HepG2 (cell line): ENCODE measurements around the gene FGD2. TPM values are rescaled to one million over a fixed set of nuclear protein-coding genes. Genes with fewer than 3 reads are reported as not detected.
A peak's percentile ranks its signal among the peaks of the same experiment; 100 is the strongest.

ENCODE experiments used
- ARNT2 ChIP-seq: sonication (generic); formaldehyde crosslinking; IDR thresholded peaks from 2 replicates; pipeline ENCODE4 v1.8.0; 2022; ENCODE audit warnings: mild to moderate bottlenecking, low read depth, missing genetic modification reagents, moderate library complexity
- BATF2 ChIP-seq: sonication (generic); formaldehyde crosslinking; IDR thresholded peaks from 2 replicates; pipeline ENCODE4 v1.8.0; 2022; ENCODE audit warnings: mild to moderate bottlenecking, missing genetic modification reagents, moderate library complexity
- E2F1 ChIP-seq: sonication (generic); formaldehyde crosslinking; IDR thresholded peaks from 2 replicates; pipeline ENCODE4 v1.5.0; 2020; ENCODE audit warnings: missing genetic modification reagents
- HMG20B ChIP-seq: conservative IDR thresholded peaks from 2 replicates; pipeline ENCODE4 v1.6.1; 2016; ENCODE audit warnings: missing genetic modification reagents, missing compliant biosample characterization
- MAFF ChIP-seq: IDR thresholded peaks from 2 replicates; pipeline ENCODE4 v1.6.1; 2011; ENCODE audit warnings: low read depth, low read length, improper control_type of control experiment
- MEF2D ChIP-seq: sonication (generic); formaldehyde crosslinking; IDR thresholded peaks from 2 replicates; pipeline ENCODE4 v1.5.1; 2020; ENCODE audit warnings: mild to moderate bottlenecking, missing genetic modification reagents
- MXD1 ChIP-seq: sonication (generic); formaldehyde crosslinking; IDR thresholded peaks from 2 replicates; pipeline ENCODE4 v1.4.0; 2020; ENCODE audit warnings: mild to moderate bottlenecking, missing genetic modification reagents
- MYC ChIP-seq: sonication (generic); formaldehyde crosslinking; IDR thresholded peaks from 2 replicates; pipeline ENCODE4 v1.9.0; 2021; ENCODE audit warnings: missing genetic modification reagents, borderline replicate concordance
- NRL ChIP-seq: sonication (generic); formaldehyde crosslinking; IDR thresholded peaks from 2 replicates; pipeline ENCODE4 v1.5.0; 2020; ENCODE audit warnings: missing genetic modification reagents, mild to moderate bottlenecking, moderate library complexity, borderline replicate concordance
- POLR2AphosphoS5 ChIP-seq: IDR thresholded peaks from 2 replicates; pipeline ENCODE4 v1.6.1; 2012; ENCODE audit warnings: low read depth, low read length
- RBAK ChIP-seq: sonication (generic); formaldehyde crosslinking; IDR thresholded peaks from 2 replicates; pipeline ENCODE4 v1.5.1; 2020; ENCODE audit warnings: mild to moderate bottlenecking, missing genetic modification reagents
- SCMH1 ChIP-seq: sonication (generic); formaldehyde crosslinking; IDR thresholded peaks from 2 replicates; pipeline ENCODE4 v1.9.0; 2021; ENCODE audit warnings: missing genetic modification reagents, mild to moderate bottlenecking, borderline replicate concordance
- STAG1 ChIP-seq: sonication (generic); formaldehyde crosslinking; IDR thresholded peaks from 2 replicates; pipeline ENCODE4 v1.4.0; 2020; ENCODE audit warnings: missing genetic modification reagents
- TFDP1 ChIP-seq: IDR thresholded peaks from 2 replicates; pipeline ENCODE4 v1.6.1; 2016; ENCODE audit warnings: missing compliant biosample characterization, missing genetic modification reagents, borderline replicate concordance
- ZBTB44 ChIP-seq: sonication (generic); formaldehyde crosslinking; IDR thresholded peaks from 2 replicates; pipeline ENCODE4 v1.4.0; 2020; ENCODE audit warnings: missing genetic modification reagents
- ZFY ChIP-seq: sonication (generic); formaldehyde crosslinking; IDR thresholded peaks from 2 replicates; pipeline ENCODE4 v1.4.0; 2020; ENCODE audit warnings: missing genetic modification reagents
- ZNF276 ChIP-seq: sonication (generic); formaldehyde crosslinking; IDR thresholded peaks from 2 replicates; pipeline ENCODE4 v1.4.0; 2020; ENCODE audit warnings: mild to moderate bottlenecking, low read depth, missing genetic modification reagents
- ZNF296 ChIP-seq: sonication (generic); formaldehyde crosslinking; conservative IDR thresholded peaks from 2 replicates; pipeline ENCODE4 v1.5.0; 2020; ENCODE audit warnings: mild to moderate bottlenecking, missing genetic modification reagents
- ZNF512 ChIP-seq: sonication (generic); formaldehyde crosslinking; IDR thresholded peaks from 2 replicates; pipeline ENCODE4 v1.4.0; 2020; ENCODE audit warnings: mild to moderate bottlenecking, missing genetic modification reagents
- ZNF7 ChIP-seq: IDR thresholded peaks from 2 replicates; pipeline ENCODE4 v1.6.1; 2016; ENCODE audit warnings: missing biosample characterization, missing genetic modification reagents
- polyA plus RNA-seq, 8 experiments: library from polyadenylated mRNA; depleted of rRNA in 3 of 8; stranded (reverse) in 7 of 8; unstranded in 1 of 8; fragments of >200 nt; fragmentation: Illumina TruSeq in 4 of 8; extraction: Trizol in 4 of 8; gene quantifications; 2 replicates each; pipeline versions ENCODE4 v1.2.1 to v1.2.3, GENCODE V29; 2011 to 2016; ENCODE audit warnings: low read depth in 4 of 8, missing spikeins in 1 of 8, mixed read lengths in 1 of 8; ENCODE audit not compliant: insufficient read depth in 1 of 8
- total RNA-seq, 5 experiments: library from RNA; depleted of rRNA; stranded (reverse); fragments of >200 nt; fragmentation: Illumina TruSeq; extraction: Trizol; gene quantifications; 2 replicates each; pipeline ENCODE4 v1.2.3, GENCODE V29; 2016; ENCODE audit warnings: low read depth in 1 of 5

FGD2 gene
- total and polyA plus RNA-seq, 2 of the 13 experiments (the other 11 are each of a cell fraction or from before 2014, with no cell fraction given): not detected

- TF ChIP-seq ZNF276 (peak; percentile 51; the same call in 1 of the 2 replicates), POLR2AphosphoS5 (no peak), E2F1 (CRISPR knock-in tag) (no peak; the same call in 1 of the 2 replicates), SCMH1 (CRISPR knock-in tag) (no peak), MXD1 (CRISPR knock-in tag) (peak; percentile 94), ZFY (peak; percentile 32; the same call in 1 of the 2 replicates), RBAK (CRISPR knock-in tag) (0 out of 2 replicates have a peak, but pooled peaks have one; percentile 24), STAG1 (CRISPR knock-in tag) (peak; percentile 100), ZNF296 (CRISPR knock-in tag) (no peak), BATF2 (CRISPR knock-in tag) (no peak; the same call in 1 of the 2 replicates), MYC (CRISPR knock-in tag) (peak; percentile 90), ARNT2 (CRISPR knock-in tag) (no peak), ZNF7 (CRISPR knock-in tag) (no peak), TFDP1 (CRISPR knock-in tag) (peak; percentile 26; the same call in 1 of the 2 replicates), MEF2D (0 out of 2 replicates have a peak, but pooled peaks have one; percentile 62), MAFF (no peak), HMG20B (CRISPR knock-in tag) (no peak), ZNF512 (CRISPR knock-in tag) (no peak), NRL (CRISPR knock-in tag) (peak; percentile 93), ZBTB44 (CRISPR knock-in tag) (no peak)
Observed at GRCh38 chr6:37051138-37052026, 45.9 kb downstream of the FGD2 start (continued).
